Cardiac muscle cell (in vitro differentiated cells and primary cell): Measurements from ENCODE around the gene IDUA. TPM values are rescaled to one million over a fixed set of nuclear protein-coding genes. Genes with fewer than 3 reads are reported as not detected.

Source experiments
- DNase-seq, 2 donors: peaks; one replicate each; pipeline versions ENCODE4 v3.0.0 to v3.0.0-alpha.2; 2010 to 2017; ENCODE audit warnings: low read depth in 1 of 2, low spot score in 1 of 2
- H3K27ac ChIP-seq: fragments of 200-600 bp; sonication (generic); 2 replicates; pipeline ENCODE4 v1.5.1; 2016
- H3K27me3 ChIP-seq: fragments of 200-600 bp; sonication (generic); 2 replicates; pipeline ENCODE4 v1.6.0; 2016; ENCODE audit warnings: control low read depth
- H3K36me3 ChIP-seq: fragments of 200-600 bp; sonication (generic); 2 replicates; pipeline ENCODE4 v1.5.1; 2016; ENCODE audit warnings: control low read depth
- H3K4me1 ChIP-seq: fragments of 200-600 bp; sonication (generic); 2 replicates; pipeline ENCODE4 v1.8.1; 2017; ENCODE audit warnings: low read depth, mild to moderate bottlenecking, mixed run types
- H3K4me3 ChIP-seq: fragments of 200-600 bp; sonication (generic); 2 replicates; pipeline ENCODE4 v1.5.1; 2016; ENCODE audit warnings: mild to moderate bottlenecking
- H3K9me3 ChIP-seq: fragments of 200-600 bp; sonication (generic); 2 replicates; pipeline ENCODE4 v1.5.1; 2017; ENCODE audit warnings: low read depth, mild to moderate bottlenecking, control low read depth
- CTCF ChIP-seq: IDR thresholded peaks from 2 replicates; pipeline ENCODE4 v1.5.1; 2012; ENCODE audit warnings: low read depth, mild to moderate bottlenecking, low read length
- polyA plus RNA-seq: library from polyadenylated mRNA; unstranded; fragments of >200 nt; fragmentation: Nextera tagmentation; extraction: Ambion mirVana; gene quantifications from 2 replicates; pipeline ENCODE4 v1.2.1, GENCODE V29; 2016
- total RNA-seq: library from RNA; depleted of rRNA; stranded (reverse); fragments of >200 nt; gene quantifications from 2 replicates; pipeline ENCODE4 v1.2.3, GENCODE V29; 2016

The IDUA gene
- total and polyA plus RNA-seq, 2 experiments from 2014 or later: 13.0 to 29.9 TPM

- Histone ChIP-seq H3K36me3 (no peaks in the 10 kb centered on the region), H3K27ac (no peak overlapping the region), H3K27me3 (no peaks in the 10 kb centered on the region), H3K4me3 (peak overlapping the region; percentile 46), H3K9me3 (no peaks in the 10 kb centered on the region), H3K4me1 (peaks cover 11% of the 10 kb centered on the region)
- DNase-seq: no peak
- no peak for TF ChIP-seq CTCF
These were observed 1.0 kb downstream of the IDUA start for GRCh38 chr4:987624-988513.

- H3K9me3 ChIP-seq: no peaks in the 10 kb centered on the region
- H3K4me1 ChIP-seq: peaks cover 11% of the 10 kb centered on the region
- DNase-seq: no peak
- TF ChIP-seq CTCF: no peak
- H3K27ac ChIP-seq: no peak overlapping the region
- H3K4me3 ChIP-seq: no peak overlapping the region
- no peaks in the 10 kb centered on the region for H3K36me3 ChIP-seq
- no peaks in the 10 kb centered on the region for H3K27me3 ChIP-seq
These were observed 2.2 kb downstream of the IDUA start for GRCh38 chr4:988726-989721.

GRCh38 chr4:989722-990471 lies 3.1 kb downstream of the IDUA start:
- no peaks in the 10 kb centered on the region for H3K9me3 ChIP-seq
- no peaks in the 10 kb centered on the region for H3K27me3 ChIP-seq
- no peak overlapping the region for H3K4me3 ChIP-seq
- no peak overlapping the region for H3K27ac ChIP-seq
- no peaks in the 10 kb centered on the region for H3K36me3 ChIP-seq
- H3K4me1 ChIP-seq: peaks cover 11% of the 10 kb centered on the region
- DNase-seq: no peak
- TF ChIP-seq CTCF: no peak

GRCh38 chr4:990746-991367 lies 4.0 kb downstream of the IDUA start:
- H3K27me3 ChIP-seq: peaks cover 8% of the 10 kb centered on the region
- no peak for DNase-seq
- no peak overlapping the region for H3K4me3 ChIP-seq
- H3K36me3 ChIP-seq: no peaks in the 10 kb centered on the region
- H3K9me3 ChIP-seq: no peaks in the 10 kb centered on the region
- no peak overlapping the region for H3K27ac ChIP-seq
- H3K4me1 ChIP-seq: peaks cover 6% of the 10 kb centered on the region
- TF ChIP-seq CTCF: no peak
